SH-SY5Y (cell line): ENCODE results near the gene SPEF1.

ENCODE experiments used
- GATA2 ChIP-seq: IDR thresholded peaks from 2 replicates; pipeline ENCODE4 v1.6.1; 2011; ENCODE audit warnings: mild to moderate bottlenecking, low read depth, low read length
- GATA3 ChIP-seq: IDR thresholded peaks from 2 replicates; pipeline ENCODE4 v1.6.1; 2011; ENCODE audit warnings: low read depth, mild to moderate bottlenecking, low read length, moderate library complexity

GRCh38 chr20:3820048-3820900 is 39.0 kb upstream of the SPEF1 start, which contains the start of gene AP5S1:
- TF ChIP-seq GATA2, result no peak
- no peak for TF ChIP-seq GATA3
